MCF 10A (cell line): ENCODE data around the gene TBX10. TPM values are rescaled to one million over a fixed set of nuclear protein-coding genes. Genes with fewer than 3 reads are reported as not detected.

Experiments used
- BruUV-seq: library from RNA; stranded (reverse); fragments of 400-500 nt; replicated peaks from 2 replicates; lab custom pipeline; 2021; lab: Mats Ljungman, UMichigan
- CTCF ChIA-PET: fragments of 300-600 bp; sonication (Branson Sonifier 250); formaldehyde crosslinking; extraction: SDS; loops from one replicate; lab custom pipeline; 2021; ENCODE audit warnings: antibody characterized with exemption, inconsistent platforms; lab: Yijun Ruan, JAX
- POLR2A ChIA-PET: fragments of 300-600, 350-650 bp; sonication (Branson Sonifier 250); formaldehyde crosslinking; extraction: SDS; loops from one replicate; lab custom pipeline; 2020; ENCODE audit warnings: antibody characterized with exemption, inconsistent platforms; lab: Yijun Ruan, JAX
- DNase-seq: peaks from one replicate; pipeline ENCODE4 v3.0.0-alpha.2; 2018; ENCODE audit not compliant: unreplicated experiment
- H3K27ac Mint-ChIP-seq: one replicate; pipeline ENCODE4 v1.8.0; 2022; ENCODE audit warnings: mild to moderate bottlenecking, low read depth, mixed read lengths; ENCODE audit not compliant: unreplicated experiment
- H3K27me3 Mint-ChIP-seq: one replicate; pipeline ENCODE4 v1.8.0; 2022; ENCODE audit warnings: mixed read lengths; ENCODE audit not compliant: insufficient read depth, unreplicated experiment
- H3K36me3 Mint-ChIP-seq: one replicate; pipeline ENCODE4 v1.8.0; 2022; ENCODE audit warnings: mild to moderate bottlenecking, moderate library complexity, mixed read lengths; ENCODE audit not compliant: insufficient read depth, unreplicated experiment
- H3K4me1 Mint-ChIP-seq: one replicate; pipeline ENCODE4 v1.8.0; 2022; ENCODE audit warnings: mixed read lengths; ENCODE audit not compliant: insufficient read depth, unreplicated experiment
- H3K4me3 Mint-ChIP-seq: one replicate; pipeline ENCODE4 v1.8.0; 2022; ENCODE audit warnings: mild to moderate bottlenecking, moderate library complexity, mixed read lengths; ENCODE audit not compliant: unreplicated experiment
- H3K9me3 Mint-ChIP-seq: one replicate; pipeline ENCODE4 v1.8.0; 2022; ENCODE audit warnings: mixed read lengths; ENCODE audit not compliant: unreplicated experiment
- intact Hi-C: fragments of 100-400 bp; cut with micrococcal nuclease; formaldehyde crosslinking; loops from 2 replicates; pipeline ENCODE4 v1.14.1; 2022
- total RNA-seq: library from RNA; stranded (reverse); gene quantifications from 2 replicates; pipeline ENCODE4 v1.2.3, GENCODE V29; 2022
- TF ChIP-seq, protein P1 (sequence below): fragments of 200-600 bp; IDR thresholded peaks from one replicate; pipeline ENCODE4 v1.8.0; 2022; ENCODE audit warnings: antibody characterized with exemption, mild to moderate bottlenecking; ENCODE audit not compliant: unreplicated experiment

TBX10 gene
- total RNA-seq, 1 experiment from 2014 or later = not detected

DNA sequence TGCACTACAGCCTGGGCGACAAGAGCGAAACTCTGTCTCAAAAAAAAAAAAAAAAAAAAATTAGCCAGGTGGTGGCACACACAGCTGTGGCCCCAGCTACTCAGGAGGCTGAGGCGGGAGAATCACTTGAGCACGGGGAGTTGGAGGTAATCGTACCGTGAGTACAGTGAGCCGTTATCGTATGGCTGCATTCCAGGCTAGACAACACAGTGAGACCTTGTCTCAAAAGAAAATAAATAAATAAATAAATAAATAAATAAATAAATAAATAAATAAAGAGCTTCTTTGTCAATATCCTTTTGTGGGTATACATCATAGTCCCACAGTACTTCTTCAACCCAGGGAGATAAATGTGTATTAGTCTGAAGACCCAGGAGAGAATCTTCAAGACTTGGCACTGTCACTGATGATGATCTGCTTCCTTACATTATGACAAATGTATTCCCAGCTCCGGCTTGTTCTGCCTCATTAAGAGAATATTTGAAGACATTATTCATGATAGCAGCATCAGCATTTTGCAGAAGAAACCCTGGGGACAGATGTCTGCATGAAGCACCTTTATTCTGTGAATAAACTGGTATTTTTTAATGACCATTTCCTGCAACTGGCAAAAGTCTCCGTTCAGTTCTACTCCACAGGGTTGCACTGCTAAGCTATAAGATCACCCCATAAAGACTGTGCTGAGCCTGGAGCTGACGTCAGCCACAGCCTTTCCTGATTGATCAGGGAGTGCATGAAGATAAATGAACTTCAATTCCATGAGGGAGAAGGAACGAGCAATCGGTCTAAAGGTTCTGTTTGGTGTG is 12.6 kb upstream of the TBX10 start:
- TF ChIP-seq, protein P1, sequence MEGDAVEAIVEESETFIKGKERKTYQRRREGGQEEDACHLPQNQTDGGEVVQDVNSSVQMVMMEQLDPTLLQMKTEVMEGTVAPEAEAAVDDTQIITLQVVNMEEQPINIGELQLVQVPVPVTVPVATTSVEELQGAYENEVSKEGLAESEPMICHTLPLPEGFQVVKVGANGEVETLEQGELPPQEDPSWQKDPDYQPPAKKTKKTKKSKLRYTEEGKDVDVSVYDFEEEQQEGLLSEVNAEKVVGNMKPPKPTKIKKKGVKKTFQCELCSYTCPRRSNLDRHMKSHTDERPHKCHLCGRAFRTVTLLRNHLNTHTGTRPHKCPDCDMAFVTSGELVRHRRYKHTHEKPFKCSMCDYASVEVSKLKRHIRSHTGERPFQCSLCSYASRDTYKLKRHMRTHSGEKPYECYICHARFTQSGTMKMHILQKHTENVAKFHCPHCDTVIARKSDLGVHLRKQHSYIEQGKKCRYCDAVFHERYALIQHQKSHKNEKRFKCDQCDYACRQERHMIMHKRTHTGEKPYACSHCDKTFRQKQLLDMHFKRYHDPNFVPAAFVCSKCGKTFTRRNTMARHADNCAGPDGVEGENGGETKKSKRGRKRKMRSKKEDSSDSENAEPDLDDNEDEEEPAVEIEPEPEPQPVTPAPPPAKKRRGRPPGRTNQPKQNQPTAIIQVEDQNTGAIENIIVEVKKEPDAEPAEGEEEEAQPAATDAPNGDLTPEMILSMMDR = no peak
- no peaks in the 10 kb centered on the region for H3K36me3 Mint-ChIP-seq
- ChIA-PET CTCF (interaction anchor here (0.6 to 1.2 kb wide), 6 partner anchors 13 to 342 kb away, joined by 3 to 6 read pairs (median 4); no protein-coding TSS in a partner anchor), POLR2A (interaction anchor here (0.6 to 1.5 kb wide), 5 partner anchors 8 to 70 kb away, joined by 3 read pairs; no protein-coding TSS in a partner anchor)
- intact Hi-C loops = no loop called here
- no TSS peak for BruUV-seq
- H3K27me3 Mint-ChIP-seq = no peaks in the 10 kb centered on the region
- no peak overlapping the region for H3K4me3 Mint-ChIP-seq
- H3K4me1 Mint-ChIP-seq = no peaks in the 10 kb centered on the region
- DNase-seq = no peak
- no peak overlapping the region for H3K27ac Mint-ChIP-seq
- no peaks in the 10 kb centered on the region for H3K9me3 Mint-ChIP-seq

DNA sequence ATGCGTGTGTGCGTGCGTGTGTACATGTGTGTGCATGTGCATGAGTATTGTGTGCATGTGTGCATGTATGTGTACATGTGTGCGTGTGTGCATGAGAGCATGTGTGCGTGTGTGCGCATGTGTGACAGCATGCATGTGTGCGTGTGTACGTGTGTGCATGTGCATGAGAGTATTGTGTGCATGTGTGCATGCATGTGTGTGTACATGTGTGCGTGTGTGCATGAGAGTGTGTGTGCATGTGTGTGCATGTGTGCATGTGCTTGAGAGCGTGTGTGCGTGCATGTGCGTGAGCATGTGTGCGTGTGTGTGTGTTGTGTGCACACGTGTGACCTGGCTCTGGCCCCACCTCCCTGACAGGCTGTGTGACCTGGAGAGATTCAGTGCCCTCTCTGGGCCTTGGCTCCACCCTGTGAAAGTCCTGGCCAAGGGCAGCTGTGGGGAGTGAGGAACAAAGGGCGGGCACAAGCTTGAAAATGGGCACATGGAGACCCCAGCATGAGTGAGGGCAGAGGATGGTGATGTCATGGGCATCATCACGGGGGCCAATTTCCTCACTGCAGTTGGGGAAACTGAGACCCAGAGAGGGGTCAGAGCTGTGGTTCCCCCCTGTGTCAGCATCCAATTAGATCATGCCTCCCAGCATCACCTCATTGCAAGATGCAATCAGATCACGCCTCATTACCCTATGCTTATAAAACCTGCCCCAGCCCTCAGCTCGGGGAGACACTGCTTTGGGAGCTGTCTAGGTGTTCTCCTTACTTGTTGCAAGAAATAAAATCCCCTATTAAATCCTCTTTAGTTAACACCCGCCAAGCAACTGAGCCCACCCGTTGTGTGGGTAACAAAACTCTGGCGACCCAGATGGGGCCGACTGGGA is 10.3 kb upstream of the TBX10 start:
- Mint-ChIP-seq H3K4me1 (no peaks in the 10 kb centered on the region), H3K27ac (no peak overlapping the region), H3K9me3 (no peaks in the 10 kb centered on the region), H3K4me3 (no peak overlapping the region), H3K27me3 (no peaks in the 10 kb centered on the region), H3K36me3 (no peaks in the 10 kb centered on the region)
- POLR2A ChIA-PET = no interaction called here
- TF ChIP-seq, protein P1 = no peak
- no peak for DNase-seq
- intact Hi-C loops = no loop called here
- CTCF ChIA-PET = interaction anchor here (0.6 to 1.5 kb wide), 2 partner anchors 20 to 118 kb away, joined by 3 to 7 read pairs; partner anchors contain the start of gene NUDT8
- no TSS peak for BruUV-seq

GRCh38 chr11:67648796-67649613 is 9.4 kb upstream of the TBX10 start:
- no peak for DNase-seq
- CTCF ChIA-PET = interaction anchor here (0.6 to 1.5 kb wide), 5 partner anchors 9 to 113 kb away, joined by 3 to 7 read pairs (median 3); partner anchors contain the start of gene NUDT8
- Mint-ChIP-seq H3K4me3 (no peak overlapping the region), H3K27me3 (no peaks in the 10 kb centered on the region), H3K9me3 (no peaks in the 10 kb centered on the region), H3K36me3 (no peaks in the 10 kb centered on the region), H3K27ac (no peak overlapping the region), H3K4me1 (no peaks in the 10 kb centered on the region)
- TF ChIP-seq, protein P1 = no peak
- intact Hi-C loops = no loop called here
- BruUV-seq = no TSS peak
- POLR2A ChIA-PET = interaction anchor here (0.6 kb wide), 1 partner anchor 11 kb away, joined by 3 read pairs; no protein-coding TSS in a partner anchor
